GM12801 (cell line): Measurements from ENCODE around the gene ZCCHC4.

ENCODE experiments used
- CTCF ChIP-seq: IDR thresholded peaks from one replicate; pipeline ENCODE4 v1.5.1; 2011; ENCODE audit warnings: control low read depth; ENCODE audit not compliant: insufficient read length; ENCODE audit errors: extremely low read depth

Gene ZCCHC4

DNA sequence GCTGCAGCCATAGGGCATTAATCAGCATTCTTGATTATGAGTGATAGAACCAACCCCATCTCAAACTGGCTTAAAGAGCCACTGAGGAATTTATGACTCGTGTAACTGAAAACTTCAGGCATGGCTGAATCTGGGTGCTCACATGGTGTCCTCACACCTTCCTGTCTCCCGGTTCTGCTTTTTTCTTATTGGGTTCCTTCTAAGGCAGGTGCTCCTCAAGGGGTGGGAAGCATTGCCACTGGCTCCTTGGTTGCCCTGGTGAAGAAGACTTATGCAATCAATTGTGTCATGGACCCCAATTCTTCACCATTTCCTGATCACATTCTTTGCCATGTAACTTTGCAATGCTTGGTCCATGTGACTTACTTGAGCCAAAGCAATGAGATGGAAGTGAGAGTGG lies 4.3 kb upstream of the ZCCHC4 start:
- no peak for TF ChIP-seq CTCF

DNA sequence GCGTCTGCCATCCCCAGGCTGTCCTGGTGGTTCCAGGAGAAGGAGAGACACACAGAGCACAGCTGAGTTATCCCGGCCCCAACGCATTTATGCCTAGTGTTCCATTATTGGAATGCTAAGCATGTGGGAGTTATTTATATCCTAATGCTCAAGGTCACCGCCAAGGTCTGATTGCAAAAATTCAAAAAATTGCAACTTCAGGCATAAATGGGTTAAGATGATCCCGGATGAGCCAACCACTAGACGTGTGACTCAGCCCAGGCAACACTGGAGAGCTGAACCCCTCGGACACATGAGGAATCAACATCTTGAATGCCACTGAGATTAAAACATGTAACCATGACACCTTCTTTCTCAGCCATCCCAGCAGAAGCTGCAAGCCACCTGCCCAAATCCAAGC lies 3.8 kb upstream of the ZCCHC4 start:
- no peak for TF ChIP-seq CTCF

DNA sequence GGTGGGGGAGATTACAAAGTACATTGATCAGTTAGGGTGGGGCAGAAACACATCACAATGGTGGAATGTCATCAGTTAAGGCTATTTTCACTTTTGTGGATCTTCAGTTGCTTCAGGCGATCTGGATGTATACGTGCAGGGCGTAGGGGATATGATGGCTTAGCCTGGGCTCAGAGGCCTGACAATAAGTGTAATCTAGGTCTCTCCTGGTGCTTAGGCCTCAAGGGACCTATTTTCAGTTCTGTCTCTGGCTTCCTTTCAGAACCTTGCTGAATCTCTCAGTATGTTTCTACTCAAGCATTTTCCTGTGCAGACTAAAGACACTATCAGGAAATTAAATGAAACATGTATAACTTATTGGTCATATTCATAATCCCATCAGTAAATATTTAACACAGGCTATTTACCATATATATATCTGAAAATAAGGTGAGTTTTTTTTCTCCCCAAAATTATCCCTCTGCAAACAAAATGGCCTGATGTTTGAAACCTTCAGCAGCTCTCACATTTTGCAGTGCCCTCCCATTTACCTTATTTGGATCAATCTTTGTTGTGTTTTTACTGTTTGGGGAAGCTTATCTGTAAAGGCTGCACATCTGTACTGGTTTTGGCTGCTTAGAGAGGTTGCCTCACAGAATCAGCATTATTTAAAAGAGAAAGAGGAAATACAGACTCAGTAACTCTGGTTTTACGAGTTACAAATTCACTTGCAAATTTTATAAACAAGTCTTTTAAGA lies 2.3 kb upstream of the ZCCHC4 start:
- TF ChIP-seq CTCF = no peak

DNA sequence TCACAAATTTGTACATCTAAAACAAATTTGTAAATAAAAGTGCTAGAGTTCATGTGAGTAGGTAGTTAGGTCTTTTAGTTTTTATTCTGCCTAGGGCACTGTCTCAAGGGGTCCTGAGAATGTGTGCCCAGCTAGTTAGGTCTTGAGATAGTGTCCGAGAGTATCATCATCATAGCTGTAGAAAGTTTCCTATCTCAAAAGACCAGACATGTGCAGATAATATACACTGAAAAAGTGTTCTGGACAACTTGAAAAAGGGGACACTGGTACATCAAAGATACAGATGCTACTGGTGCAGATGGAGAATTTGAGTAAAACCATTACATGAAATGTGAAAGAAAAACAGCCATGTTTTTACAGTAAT lies 1.8 kb upstream of the ZCCHC4 start:
- no peak for TF ChIP-seq CTCF

DNA sequence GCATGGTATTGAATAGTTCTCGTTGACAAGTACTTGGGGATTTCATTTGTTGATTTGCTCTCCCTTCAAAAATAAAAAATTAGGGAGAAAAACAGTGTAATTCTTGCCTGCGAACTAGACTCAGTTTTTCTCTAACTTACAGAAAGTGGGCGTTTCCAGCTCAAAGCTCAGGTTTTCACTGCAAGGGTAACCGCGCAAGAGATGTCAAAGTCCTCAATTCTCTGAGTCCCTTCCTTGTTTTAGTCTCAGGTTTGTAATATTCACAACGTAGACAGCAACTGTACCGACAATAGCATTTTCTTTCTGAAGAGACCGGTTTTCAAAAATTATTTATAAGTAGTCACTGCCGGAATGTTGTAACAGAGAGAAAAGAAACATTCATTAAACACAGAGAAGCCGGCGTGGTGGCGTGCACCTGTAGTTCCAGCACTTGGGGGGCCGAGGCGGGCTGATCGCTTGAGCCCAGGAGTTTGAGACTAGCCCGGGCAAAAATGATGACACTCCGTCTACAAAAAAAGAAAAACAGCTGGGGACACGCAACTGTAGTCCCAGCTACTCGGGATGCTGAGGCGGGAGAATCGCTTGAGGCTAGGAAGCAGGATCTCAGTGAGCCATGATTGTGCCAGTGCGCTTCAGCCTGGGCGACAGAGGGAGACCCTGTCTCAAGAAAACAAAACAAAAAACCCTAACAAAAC lies 774 bp downstream of the ZCCHC4 start:
- TF ChIP-seq CTCF = no peak

DNA sequence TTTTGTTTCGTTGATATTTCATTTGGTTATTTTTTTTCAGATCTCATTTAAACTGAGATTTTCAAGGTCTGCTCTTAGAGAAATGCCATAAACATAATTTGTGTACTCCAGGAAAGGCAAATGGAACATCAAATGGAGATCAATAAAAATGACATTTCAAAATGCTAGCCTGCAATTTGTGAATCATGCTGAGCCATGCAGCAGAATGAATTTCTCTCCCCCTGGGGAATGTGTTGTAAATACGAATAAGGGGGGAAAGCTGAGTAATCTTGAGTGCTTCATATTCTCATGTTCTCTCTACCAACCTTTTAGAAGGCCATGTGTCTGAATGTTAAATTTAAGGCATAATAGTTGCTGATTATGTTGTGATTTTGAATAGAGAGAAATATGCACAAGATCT lies 7.8 kb downstream of the ZCCHC4 start:
- TF ChIP-seq CTCF = no peak

GRCh38 chr4:25320773-25321172 lies 8.2 kb downstream of the ZCCHC4 start:
- TF ChIP-seq CTCF = no peak
